Mesenchymal stem cell (in vitro differentiated cells and primary cell): ENCODE results near the gene TNNI3K.

Experiments used
- DNase-seq: peaks from one replicate; pipeline ENCODE4 v3.0.0-alpha.2; 2013
- H2AFZ ChIP-seq: one replicate; pipeline ENCODE4 v1.6.1; 2013; ENCODE audit warnings: low read depth, mild to moderate bottlenecking, control low read depth, inconsistent platforms, low read length, moderate library complexity
- H2AK5ac ChIP-seq: 2 replicates; pipeline ENCODE4 v1.6.1; 2013; ENCODE audit warnings: low read length, moderate library complexity, mild to moderate bottlenecking, inconsistent platforms; ENCODE audit not compliant: severe bottlenecking
- H2BK120ac ChIP-seq: one replicate; pipeline ENCODE4 v1.6.1; 2013; ENCODE audit warnings: low read depth, mild to moderate bottlenecking, inconsistent platforms, low read length, moderate library complexity
- H2BK12ac ChIP-seq, 2 experiments: one replicate each; pipeline ENCODE4 v1.6.1; 2013; ENCODE audit warnings: inconsistent platforms in 2 of 2, low read length in 2 of 2, mild to moderate bottlenecking in 2 of 2, moderate library complexity in 2 of 2, control low read depth in 1 of 2
- H2BK15ac ChIP-seq: one replicate; pipeline ENCODE4 v1.6.1; 2013; ENCODE audit warnings: mild to moderate bottlenecking, low read depth, inconsistent platforms; ENCODE audit not compliant: poor library complexity, severe bottlenecking
- H2BK5ac ChIP-seq: 2 replicates; pipeline ENCODE4 v1.6.1; 2013; ENCODE audit warnings: low read depth, mild to moderate bottlenecking, low read length, control low read depth, inconsistent platforms; ENCODE audit not compliant: poor library complexity, severe bottlenecking
- H3K14ac ChIP-seq, 2 experiments: one replicate each; pipeline ENCODE4 v1.6.1; 2013; ENCODE audit warnings: inconsistent platforms in 2 of 2, low read length in 2 of 2, control low read depth in 1 of 2, mild to moderate bottlenecking in 1 of 2, moderate library complexity in 1 of 2
- H3K18ac ChIP-seq, 2 experiments: one replicate each; pipeline ENCODE4 v1.6.1; 2013; ENCODE audit warnings: inconsistent platforms in 2 of 2, low read length in 2 of 2, control low read depth in 1 of 2, low read depth in 1 of 2, mild to moderate bottlenecking in 1 of 2
- H3K23ac ChIP-seq, 2 experiments: one replicate each; pipeline ENCODE4 v1.6.1; 2013; ENCODE audit warnings: inconsistent platforms in 2 of 2, low read length in 2 of 2, mild to moderate bottlenecking in 2 of 2, moderate library complexity in 2 of 2, control low read depth in 1 of 2
- H3K27ac ChIP-seq: 2 replicates; pipeline ENCODE4 v1.5.1; 2013; ENCODE audit warnings: mild to moderate bottlenecking, moderate library complexity, low read length, control low read depth, inconsistent platforms; ENCODE audit not compliant: poor library complexity, severe bottlenecking
- H3K27me3 ChIP-seq, 2 experiments: 2 replicates each; pipeline versions ENCODE4 v1.6.1 to v1.7.0; 2013; ENCODE audit warnings: low read length in 2 of 2, mild to moderate bottlenecking in 2 of 2, moderate library complexity in 2 of 2, control low read depth in 1 of 2, inconsistent platforms in 1 of 2; ENCODE audit not compliant: control insufficient read depth in 1 of 2, insufficient read depth in 1 of 2
- H3K36me3 ChIP-seq, 2 experiments: 2 replicates each; pipeline versions ENCODE4 v1.6.1 to v1.7.0; 2013; ENCODE audit warnings: low read length in 2 of 2, control low read depth in 1 of 2, inconsistent platforms in 1 of 2, low read depth in 1 of 2, mild to moderate bottlenecking in 1 of 2; ENCODE audit not compliant: insufficient read depth in 2 of 2, control insufficient read depth in 1 of 2
- H3K4ac ChIP-seq, 2 experiments: one replicate each; pipeline ENCODE4 v1.6.1; 2013; ENCODE audit warnings: inconsistent platforms in 2 of 2, low read length in 2 of 2, mild to moderate bottlenecking in 2 of 2, moderate library complexity in 2 of 2, control low read depth in 1 of 2, low read depth in 1 of 2
- H3K4me1 ChIP-seq: 2 replicates; pipeline ENCODE4 v1.6.1; 2013; ENCODE audit warnings: low read depth, low read length, control low read depth; ENCODE audit not compliant: control insufficient read depth, insufficient read depth
- H3K4me2 ChIP-seq: 2 replicates; pipeline ENCODE4 v1.6.1; 2013; ENCODE audit warnings: low read length, mild to moderate bottlenecking, inconsistent platforms; ENCODE audit not compliant: poor library complexity, severe bottlenecking
- H3K4me3 ChIP-seq, 2 experiments: 2 replicates each; pipeline versions ENCODE4 v1.5.1 to v1.7.0; 2013; ENCODE audit warnings: low read length in 2 of 2, mild to moderate bottlenecking in 2 of 2, control low read depth in 1 of 2, low read depth in 1 of 2; ENCODE audit not compliant: insufficient read depth in 1 of 2
- H3K79me1 ChIP-seq: replicated peaks from 2 replicates; pipeline ENCODE4 v1.6.1; 2013; ENCODE audit warnings: mild to moderate bottlenecking, control low read depth, low read length, inconsistent platforms; ENCODE audit not compliant: poor library complexity, severe bottlenecking
- H3K9ac ChIP-seq: 2 replicates; pipeline ENCODE4 v1.7.0; 2013; ENCODE audit warnings: mild to moderate bottlenecking, low read length, moderate library complexity
- H3K9me3 ChIP-seq: 2 replicates; pipeline ENCODE4 v1.7.0; 2013; ENCODE audit warnings: mild to moderate bottlenecking, low read length; ENCODE audit not compliant: control insufficient read depth
- H4K8ac ChIP-seq: one replicate; pipeline ENCODE4 v1.6.1; 2013; ENCODE audit warnings: inconsistent platforms, mild to moderate bottlenecking, low read length, moderate library complexity
- H4K91ac ChIP-seq: one replicate; pipeline ENCODE4 v1.6.1; 2013; ENCODE audit warnings: mild to moderate bottlenecking, low read length, inconsistent platforms
- whole genome bisulfite sequencing: methylation state at CpG from one replicate; pipeline ENCODE4 v1.1.7; 2013; ENCODE audit warnings: mixed read lengths; 5-methylcytosine and 5-hydroxymethylcytosine counted together

The TNNI3K gene

GRCh38 chr1:74431531-74431930 lies 196.3 kb downstream of the TNNI3K start:
- Histone ChIP-seq H2BK12ac (no peak overlapping the region), H3K9me3 (no peaks in the 10 kb centered on the region), H3K23ac (no peak overlapping the region), H3K36me3 (no peaks in the 10 kb centered on the region), H3K9ac (no peak overlapping the region), H2BK15ac (no peak overlapping the region), H3K4ac (no peak overlapping the region), H3K4me1 (no peaks in the 10 kb centered on the region), H4K8ac (no peak overlapping the region), H2AK5ac (no peak overlapping the region), H3K27me3 (no peaks in the 10 kb centered on the region), H3K4me3 (no peak overlapping the region), H3K4me2 (no peak overlapping the region), H2BK120ac (no peak overlapping the region), H3K14ac (no peak overlapping the region), H4K91ac (no peak overlapping the region), H3K18ac (no peak overlapping the region), H2BK5ac (no peak overlapping the region), H3K79me1 (no peaks in the 10 kb centered on the region), H3K27ac (no peak overlapping the region), H2AFZ (no peak overlapping the region)
- no peak for DNase-seq
- 82% methylated on average over 3 of the region's 4 CpGs for WGBS

GRCh38 chr1:74432325-74432724 lies 197.1 kb downstream of the TNNI3K start:
- Histone ChIP-seq H2BK12ac (no peak overlapping the region), H3K36me3 (no peaks in the 10 kb centered on the region), H3K4me1 (no peaks in the 10 kb centered on the region), H2AK5ac (no peak overlapping the region), H3K9me3 (no peaks in the 10 kb centered on the region), H2BK5ac (no peak overlapping the region), H3K18ac (no peak overlapping the region), H3K14ac (no peak overlapping the region), H3K4ac (no peak overlapping the region), H4K91ac (no peak overlapping the region), H2BK120ac (no peak overlapping the region), H3K79me1 (no peaks in the 10 kb centered on the region), H2BK15ac (no peak overlapping the region), H4K8ac (no peak overlapping the region), H2AFZ (no peak overlapping the region), H3K4me3 (no peak overlapping the region), H3K23ac (no peak overlapping the region), H3K4me2 (no peak overlapping the region), H3K27ac (no peak overlapping the region), H3K9ac (no peak overlapping the region), H3K27me3 (no peaks in the 10 kb centered on the region)
- no peak for DNase-seq
- WGBS = 56% methylated on average over 1 of the region's 1 CpG

GRCh38 chr1:74434321-74434720 lies 199.1 kb downstream of the TNNI3K start:
- 70% methylated on average over 2 of the region's 2 CpGs for WGBS
- DNase-seq = no peak
- H3K14ac ChIP-seq = no peak overlapping the region

GRCh38 chr1:74436078-74436477 lies 200.9 kb downstream of the TNNI3K start:
- no peak overlapping the region for H2BK12ac ChIP-seq
- no peak overlapping the region for H3K18ac ChIP-seq
- no peak overlapping the region for H2AK5ac ChIP-seq
- H4K8ac ChIP-seq = no peak overlapping the region
- no peak overlapping the region for H3K27ac ChIP-seq
- WGBS = no CpG with 5 or more reads among the region's 1 CpG
- H2BK120ac ChIP-seq = no peak overlapping the region
- H3K27me3 ChIP-seq = no peaks in the 10 kb centered on the region
- no peak overlapping the region for H3K4ac ChIP-seq
- no peaks in the 10 kb centered on the region for H3K79me1 ChIP-seq
- no peak overlapping the region for H4K91ac ChIP-seq
- H2BK5ac ChIP-seq = no peak overlapping the region
- DNase-seq = no peak
- H3K36me3 ChIP-seq = no peaks in the 10 kb centered on the region
- H3K4me3 ChIP-seq = no peak overlapping the region
- H3K4me1 ChIP-seq = no peaks in the 10 kb centered on the region
- H3K4me2 ChIP-seq = no peak overlapping the region
- H3K23ac ChIP-seq = no peak overlapping the region
- no peaks in the 10 kb centered on the region for H3K9me3 ChIP-seq
- H2AFZ ChIP-seq = no peak overlapping the region
- no peak overlapping the region for H3K9ac ChIP-seq
- no peak overlapping the region for H3K14ac ChIP-seq
- H2BK15ac ChIP-seq = no peak overlapping the region

More at GRCh38 chr1:74434321-74434720, 199.1 kb downstream of the TNNI3K start:
- no peak overlapping the region for H3K27ac ChIP-seq
- no peak overlapping the region for H3K4me3 ChIP-seq
- H3K18ac ChIP-seq = no peak overlapping the region
- H3K4me2 ChIP-seq = no peak overlapping the region
- no peak overlapping the region for H4K8ac ChIP-seq
- H2BK15ac ChIP-seq = no peak overlapping the region
- H2AFZ ChIP-seq = no peak overlapping the region
- no peaks in the 10 kb centered on the region for H3K79me1 ChIP-seq
- H3K23ac ChIP-seq = no peak overlapping the region
- no peak overlapping the region for H2AK5ac ChIP-seq
- H3K36me3 ChIP-seq = no peaks in the 10 kb centered on the region
- H2BK120ac ChIP-seq = no peak overlapping the region
- H3K9me3 ChIP-seq = no peaks in the 10 kb centered on the region
- no peak overlapping the region for H3K9ac ChIP-seq
- no peaks in the 10 kb centered on the region for H3K4me1 ChIP-seq
- no peaks in the 10 kb centered on the region for H3K27me3 ChIP-seq
- H2BK12ac ChIP-seq = no peak overlapping the region
- no peak overlapping the region for H4K91ac ChIP-seq
- no peak overlapping the region for H3K4ac ChIP-seq
- no peak overlapping the region for H2BK5ac ChIP-seq
